Measurements from ENCODE around the gene PARVB. TPM values are rescaled to one million over a fixed set of nuclear protein-coding genes. Genes with fewer than 3 reads are reported as not detected.

Gene PARVB
- total RNA-seq, 4 donors from 2014 or later, result 3.3 to 20.8 (median 11.7) TPM

DNA sequence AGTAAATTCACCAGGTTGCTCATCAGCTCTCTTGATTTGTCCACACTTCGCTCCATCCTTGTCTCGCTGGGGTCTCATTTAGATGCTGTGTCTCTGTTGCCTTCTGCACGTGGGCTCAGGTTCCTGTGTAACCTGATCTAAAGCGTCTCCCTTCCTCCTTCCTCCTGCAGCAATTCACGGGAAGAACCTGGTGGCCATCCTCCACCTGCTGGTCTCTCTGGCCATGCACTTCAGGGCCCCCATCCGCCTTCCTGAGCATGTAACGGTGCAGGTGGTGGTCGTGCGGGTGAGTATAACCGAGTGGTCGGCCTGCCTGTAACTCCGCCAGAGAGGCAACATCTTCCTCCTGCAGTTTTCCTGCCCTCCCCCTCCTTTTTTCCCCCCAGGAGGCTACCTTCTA lies 108.6 kb downstream of the PARVB start:
- DNase-seq, result no peak
- H3K36me3 ChIP-seq, result peaks cover 5 to 51% (median 6%) of the 10 kb centered on the region in 3 donors
- WGBS, 2 donors, result 87 to 91% methylated on average over 12 of the region's 12 CpGs

DNA sequence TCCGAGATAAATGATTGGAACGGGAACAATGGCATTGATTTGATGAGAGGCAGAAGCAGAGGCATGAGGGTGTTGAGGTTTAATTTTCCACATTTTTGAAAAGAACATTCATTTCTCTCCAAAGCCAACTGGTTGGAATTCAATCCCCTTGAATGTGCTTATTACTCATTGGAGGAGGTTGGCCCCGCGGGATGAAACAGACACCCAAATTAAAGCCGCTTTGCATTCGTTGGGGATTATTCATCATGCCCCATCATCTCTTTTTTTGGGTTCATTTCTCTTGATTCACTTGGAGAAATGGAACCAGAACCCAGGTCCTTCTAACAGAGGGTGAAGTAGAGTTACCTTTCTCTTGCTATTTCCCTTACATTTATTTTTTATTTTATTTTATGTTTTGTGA lies 109.1 kb downstream of the PARVB start:
- WGBS, 2 donors, result 86 to 89% methylated on average over 6 of the region's 6 CpGs
- no peak overlapping the region for H3K4me3 ChIP-seq
- intact Hi-C loops (cut with DNase I), result no loop called here
- peaks cover 0 to 15% (median 11%) of the 10 kb centered on the region in 3 donors for H3K9me3 ChIP-seq
- no peak for DNase-seq
- no peaks in the 10 kb centered on the region for H3K27me3 ChIP-seq
- H3K36me3 ChIP-seq, result peaks cover 5 to 55% (median 6%) of the 10 kb centered on the region in 3 donors
- H3K4me1 ChIP-seq, result peaks cover 0 to 23% (median 0%) of the 10 kb centered on the region in 3 donors
- no peak for TF ChIP-seq POLR2A (IDR thresholded peaks at IDR 0.05)
- no peak for TF ChIP-seq CTCF (IDR thresholded peaks at IDR 0.05)
- H3K27ac ChIP-seq, result no peak overlapping the region

More for the DNA sequence above, 108.6 kb downstream of the PARVB start:
- no peak overlapping the region for H3K27ac ChIP-seq
- peaks cover 0 to 11% (median 9%) of the 10 kb centered on the region in 3 donors for H3K9me3 ChIP-seq
- no peak overlapping the region for H3K4me3 ChIP-seq
- TF ChIP-seq POLR2A (IDR thresholded peaks at IDR 0.05) (no peak), CTCF (IDR thresholded peaks at IDR 0.05) (no peak)
- H3K4me1 ChIP-seq, result peaks cover 0 to 23% (median 0%) of the 10 kb centered on the region in 3 donors
- intact Hi-C loops (cut with DNase I), result no loop called here
- H3K27me3 ChIP-seq, result no peaks in the 10 kb centered on the region

- DNase-seq, result no peak
- no peak overlapping the region for H3K27ac ChIP-seq
- intact Hi-C loops (cut with DNase I), result no loop called here
- no peak for TF ChIP-seq POLR2A (IDR thresholded peaks at IDR 0.05)
- no peak for TF ChIP-seq CTCF (IDR thresholded peaks at IDR 0.05)
- H3K4me1 ChIP-seq, result peaks cover 0 to 16% (median 0%) of the 10 kb centered on the region in 3 donors
- WGBS, 2 donors, result 66% methylated on average over 5 to 17 of the region's 21 CpGs
- no peak overlapping the region for H3K4me3 ChIP-seq
- H3K27me3 ChIP-seq, result no peaks in the 10 kb centered on the region
- peaks cover 5 to 64% (median 6%) of the 10 kb centered on the region in 3 donors for H3K36me3 ChIP-seq
- H3K9me3 ChIP-seq, result peaks cover 0 to 15% (median 11%) of the 10 kb centered on the region in 3 donors
Measured at GRCh38 chr22:44133901-44134571, 109.9 kb downstream of the PARVB start.

DNA sequence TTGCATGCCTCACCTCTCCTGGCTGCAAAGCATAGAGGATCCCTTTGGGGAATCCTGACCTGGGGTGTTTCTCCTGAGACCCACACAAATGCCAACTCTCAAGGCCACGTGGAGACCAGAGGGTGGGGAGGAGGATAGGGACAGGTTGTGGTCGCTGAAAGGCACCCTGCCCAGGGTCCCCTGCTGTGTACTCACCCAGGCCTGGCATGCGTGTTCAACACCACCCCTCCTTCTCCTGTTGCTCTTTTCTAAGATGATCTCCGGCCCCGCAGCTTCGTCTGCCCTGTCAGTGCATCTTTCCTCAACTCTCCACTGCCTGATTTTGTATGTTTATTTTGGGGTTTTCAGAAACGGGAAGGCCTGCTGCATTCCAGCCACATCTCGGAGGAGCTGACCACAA lies 112.0 kb downstream of the PARVB start:
- 88 to 90% methylated on average over 7 to 8 of the region's 8 CpGs for WGBS, 2 donors
- peaks cover 0 to 15% (median 11%) of the 10 kb centered on the region in 3 donors for H3K9me3 ChIP-seq
- intact Hi-C loops (cut with DNase I), result no loop called here
- H3K27me3 ChIP-seq, result no peaks in the 10 kb centered on the region
- peaks cover 0 to 4% (median 0%) of the 10 kb centered on the region in 3 donors for H3K4me1 ChIP-seq
- TF ChIP-seq CTCF (IDR thresholded peaks at IDR 0.05) (no peak), POLR2A (IDR thresholded peaks at IDR 0.05) (no peak)
- H3K4me3 ChIP-seq, result no peak overlapping the region
- peaks cover 5 to 77% (median 6%) of the 10 kb centered on the region in 3 donors for H3K36me3 ChIP-seq
- H3K27ac ChIP-seq, result no peak overlapping the region
- no peak for DNase-seq

DNA sequence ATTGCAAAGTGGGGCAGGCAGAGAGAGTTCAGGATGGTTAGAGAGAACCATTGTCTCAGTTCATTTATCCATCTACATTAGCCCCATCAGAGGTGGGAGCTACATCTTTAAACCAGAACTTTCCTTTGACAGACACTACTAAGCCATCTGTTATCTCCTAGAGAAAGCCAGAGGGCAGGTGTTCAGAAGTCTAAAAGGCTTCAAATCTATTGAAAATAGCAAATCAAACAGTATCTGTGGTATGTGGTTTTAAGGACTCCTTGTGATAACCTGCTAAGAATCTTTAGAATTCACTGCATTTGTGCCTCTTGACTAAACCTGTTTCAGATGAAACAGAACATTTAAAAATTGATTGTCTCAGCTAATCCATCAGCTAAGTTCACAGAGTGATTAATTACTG lies 112.7 kb downstream of the PARVB start:
- Histone ChIP-seq H3K4me3 (no peak overlapping the region), H3K36me3 (peaks cover 5 to 70% (median 6%) of the 10 kb centered on the region in 3 donors), H3K9me3 (peaks cover 0 to 15% (median 11%) of the 10 kb centered on the region in 3 donors), H3K27ac (no peak overlapping the region), H3K4me1 (peaks cover 0 to 4% (median 0%) of the 10 kb centered on the region in 3 donors), H3K27me3 (no peaks in the 10 kb centered on the region)
- intact Hi-C loops (cut with DNase I), result no loop called here
- no peak for TF ChIP-seq POLR2A (IDR thresholded peaks at IDR 0.05)
- no peak for TF ChIP-seq CTCF (IDR thresholded peaks at IDR 0.05)
- DNase-seq, result no peak

Data from esophagus squamous epithelium (tissue), 5 donors.